MM.1S (cell line): ENCODE results near the gene PMM2.

Experiments
- DNase-seq: peaks from one replicate; pipeline ENCODE4 v3.0.0-alpha.2; 2015
- H2AFZ ChIP-seq: fragments of 300-600 bp; sonication (generic); 2 replicates; pipeline ENCODE4 v1.6.0; 2016; ENCODE audit warnings: antibody characterized with exemption, low read length
- H3F3A ChIP-seq: fragments of 300-600 bp; sonication (generic); 2 replicates; pipeline ENCODE4 v1.6.1; 2016; ENCODE audit warnings: mild to moderate bottlenecking, antibody characterized with exemption, low read length, moderate library complexity, mixed read lengths; ENCODE audit not compliant: insufficient read depth
- H3K27ac ChIP-seq: fragments of 300-600 bp; sonication (generic); 2 replicates; pipeline ENCODE4 v1.5.1; 2016; ENCODE audit warnings: mild to moderate bottlenecking, low read length
- H3K27me3 ChIP-seq: fragments of 300-600 bp; sonication (generic); replicated peaks from 2 replicates; pipeline ENCODE4 v1.6.0; 2016; ENCODE audit warnings: low read length; ENCODE audit not compliant: insufficient read depth
- H3K36me3 ChIP-seq: fragments of 300-600 bp; sonication (generic); replicated peaks from 2 replicates; pipeline ENCODE4 v1.6.1; 2016; ENCODE audit warnings: mild to moderate bottlenecking, low read length, mixed read lengths; ENCODE audit not compliant: insufficient read depth
- H3K4me1 ChIP-seq: fragments of 300-600 bp; sonication (generic); 2 replicates; pipeline ENCODE4 v1.6.1; 2016; ENCODE audit warnings: low read length, mixed read lengths
- H3K4me2 ChIP-seq: fragments of 300-600 bp; sonication (generic); 2 replicates; pipeline ENCODE4 v1.6.0; 2016; ENCODE audit warnings: low read depth, low read length
- H3K4me3 ChIP-seq: fragments of 300-600 bp; sonication (generic); 2 replicates; pipeline ENCODE4 v1.5.1; 2016; ENCODE audit warnings: low read length, mixed read lengths
- H3K79me2 ChIP-seq: fragments of 300-600 bp; sonication (generic); 2 replicates; pipeline ENCODE4 v1.6.1; 2016; ENCODE audit warnings: mixed run types, low read length, mixed read lengths
- H3K9ac ChIP-seq: fragments of 300-600 bp; sonication (generic); 2 replicates; pipeline ENCODE4 v1.6.1; 2016; ENCODE audit warnings: low read length, mixed read lengths
- H3K9me2 ChIP-seq: fragments of 300-600 bp; sonication (generic); replicated peaks from 2 replicates; pipeline ENCODE4 v1.6.1; 2016; ENCODE audit warnings: mild to moderate bottlenecking, low read length, mixed read lengths; ENCODE audit not compliant: insufficient read depth
- H3K9me3 ChIP-seq: fragments of 300-600 bp; sonication (generic); replicated peaks from 2 replicates; pipeline ENCODE4 v1.6.1; 2016; ENCODE audit warnings: mild to moderate bottlenecking, low read length, mixed read lengths; ENCODE audit not compliant: insufficient read depth
- H4K20me1 ChIP-seq: fragments of 300-600 bp; sonication (generic); 2 replicates; pipeline ENCODE4 v1.6.1; 2016; ENCODE audit warnings: mild to moderate bottlenecking, low read length, moderate library complexity, mixed read lengths; ENCODE audit not compliant: insufficient read depth
- CTCF ChIP-seq: fragments of 300-600 bp; sonication (generic); IDR thresholded peaks from 2 replicates; pipeline ENCODE4 v1.5.1; 2016; ENCODE audit warnings: antibody characterized with exemption, low read length, mixed read lengths
- EZH2 ChIP-seq: fragments of 300-600 bp; sonication (generic); optimal IDR thresholded peaks from 2 replicates; pipeline ENCODE3; 2017; ENCODE audit warnings: low read depth, mild to moderate bottlenecking, antibody characterized with exemption, low read length, mixed read lengths
- EZH2phosphoT487 ChIP-seq: fragments of 300-600 bp; sonication (generic); IDR thresholded peaks from 2 replicates; pipeline ENCODE4 v1.6.1; 2018; ENCODE audit warnings: antibody characterized with exemption, low read length

The PMM2 gene

GRCh38 chr16:8858994-8859912 lies 61.6 kb downstream of the PMM2 start:
- no peaks in the 10 kb centered on the region for H3K4me1 ChIP-seq
- no peaks in the 10 kb centered on the region for H3K27me3 ChIP-seq
- H3K27ac ChIP-seq = no peak overlapping the region
- H3K79me2 ChIP-seq = peaks cover 70% of the 10 kb centered on the region
- H3K9me2 ChIP-seq = no peaks in the 10 kb centered on the region
- no peak overlapping the region for H3K9ac ChIP-seq
- peaks cover 18% of the 10 kb centered on the region for H4K20me1 ChIP-seq
- no peak overlapping the region for H2AFZ ChIP-seq
- H3K4me3 ChIP-seq = no peak overlapping the region
- no peaks in the 10 kb centered on the region for H3K9me3 ChIP-seq
- DNase-seq = no peak
- no peak overlapping the region for H3K4me2 ChIP-seq
- peaks cover 9% of the 10 kb centered on the region for H3F3A ChIP-seq
- H3K36me3 ChIP-seq = 0 out of 2 replicates have a peak, but pooled peaks cover 5% of the 10 kb centered on the region
- TF ChIP-seq EZH2phosphoT487 (no peak), CTCF (no peak), EZH2 (no peak)

DNA sequence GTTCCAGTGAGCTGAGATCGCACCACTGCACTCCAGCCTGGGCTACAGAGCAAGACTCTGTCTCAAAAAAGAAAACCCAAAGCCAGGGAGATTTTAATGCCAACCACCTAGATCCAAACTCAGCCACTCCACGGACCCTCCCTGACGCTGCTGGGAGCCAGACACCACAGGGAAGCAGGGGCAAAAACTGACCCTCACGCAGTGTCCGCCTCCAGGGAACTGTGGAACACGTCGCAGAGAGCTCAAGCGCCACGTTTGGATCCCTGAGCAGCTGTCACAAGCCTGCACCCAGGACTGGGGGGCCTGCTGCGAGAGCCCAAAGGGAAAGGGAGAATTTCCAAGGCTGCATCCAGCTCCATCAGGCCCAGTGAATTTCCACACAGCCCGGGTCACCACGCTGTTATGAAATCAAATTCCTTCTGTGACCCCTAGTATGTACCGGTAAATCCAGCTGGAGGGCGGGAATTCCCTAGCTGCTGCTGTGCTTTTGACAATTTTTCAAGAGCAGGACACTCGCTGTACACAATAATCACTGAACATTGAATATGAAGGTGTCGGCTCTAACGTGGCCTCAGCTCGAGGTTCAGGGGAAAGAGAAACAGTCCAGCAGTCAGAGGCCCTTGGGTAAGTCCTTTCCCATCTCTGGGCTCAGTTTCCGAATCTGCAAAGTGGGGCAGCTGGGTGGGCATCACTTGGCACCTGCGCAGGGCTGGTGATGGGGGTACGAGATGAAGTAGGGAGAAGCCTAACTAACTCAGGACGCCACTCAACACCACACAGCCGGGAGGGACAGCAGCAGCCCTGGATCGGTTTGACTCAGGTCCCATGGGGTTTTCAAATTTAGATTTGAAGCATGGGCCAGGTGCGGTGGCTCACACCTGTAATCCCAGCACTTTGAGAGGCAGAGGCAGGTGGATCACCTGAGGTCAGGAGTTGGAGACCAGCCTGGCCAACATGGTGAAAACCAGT lies 62.6 kb downstream of the PMM2 start:
- Histone ChIP-seq H3K36me3 (0 out of 2 replicates have a peak, but pooled peaks cover 5% of the 10 kb centered on the region), H2AFZ (no peak overlapping the region), H3K27me3 (no peaks in the 10 kb centered on the region), H3K27ac (no peak overlapping the region), H3K9me2 (no peaks in the 10 kb centered on the region), H3K79me2 (peaks cover 77% of the 10 kb centered on the region), H3K4me3 (no peak overlapping the region), H3K4me1 (no peaks in the 10 kb centered on the region), H3K9ac (no peak overlapping the region), H4K20me1 (peaks cover 18% of the 10 kb centered on the region), H3F3A (peaks cover 9% of the 10 kb centered on the region), H3K9me3 (no peaks in the 10 kb centered on the region), H3K4me2 (no peak overlapping the region)
- no peak for TF ChIP-seq EZH2phosphoT487
- TF ChIP-seq CTCF = no peak
- no peak for DNase-seq

DNA sequence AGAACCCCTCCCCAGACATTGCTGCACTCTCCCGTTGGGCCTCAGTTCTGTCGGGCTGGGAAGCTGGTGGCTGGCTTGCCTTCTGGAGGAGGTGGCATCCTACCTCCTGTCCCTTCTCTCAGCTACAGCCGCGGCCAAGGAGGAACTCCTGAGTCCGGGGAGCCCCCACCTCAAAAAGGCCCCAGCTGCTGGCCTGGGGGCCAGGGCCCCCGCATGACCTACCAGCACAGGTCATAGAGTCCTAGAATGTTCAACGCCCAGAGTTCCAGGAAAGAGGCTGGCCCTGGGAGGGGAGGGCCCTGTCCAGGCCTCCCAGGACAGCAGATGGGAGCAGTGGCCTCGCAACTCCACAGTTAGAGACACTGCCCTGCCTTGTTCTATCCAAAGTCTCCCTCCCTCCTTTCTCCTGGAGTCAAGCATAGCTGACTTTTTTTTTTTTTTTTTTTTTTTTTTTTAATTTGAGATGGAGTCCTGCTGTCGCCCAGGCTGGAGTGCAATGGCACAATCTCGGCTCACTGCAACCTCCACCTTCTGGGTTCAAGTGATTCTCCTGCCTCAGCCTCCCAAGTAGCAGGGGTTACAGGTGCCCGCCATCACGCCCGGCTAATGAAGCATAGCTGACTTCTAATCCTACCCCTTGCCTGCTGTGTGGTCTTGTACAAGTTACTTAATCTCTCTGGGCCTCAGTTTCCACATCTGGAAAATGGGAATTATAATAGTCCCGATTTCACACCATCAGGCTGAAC lies 64.1 kb downstream of the PMM2 start:
- H2AFZ ChIP-seq = no peak overlapping the region
- 0 out of 2 replicates have a peak, but pooled peaks cover 5% of the 10 kb centered on the region for H3K36me3 ChIP-seq
- H3K9me2 ChIP-seq = no peaks in the 10 kb centered on the region
- H3K27me3 ChIP-seq = no peaks in the 10 kb centered on the region
- H3K4me2 ChIP-seq = no peak overlapping the region
- TF ChIP-seq EZH2phosphoT487 (no peak), EZH2 (no peak), CTCF (no peak)
- no peaks in the 10 kb centered on the region for H3K4me1 ChIP-seq
- H4K20me1 ChIP-seq = peaks cover 18% of the 10 kb centered on the region
- H3K9ac ChIP-seq = no peak overlapping the region
- H3K4me3 ChIP-seq = no peak overlapping the region
- H3K79me2 ChIP-seq = peaks cover 89% of the 10 kb centered on the region
- no peak overlapping the region for H3K27ac ChIP-seq
- no peaks in the 10 kb centered on the region for H3K9me3 ChIP-seq
- DNase-seq = no peak
- no peaks in the 10 kb centered on the region for H3F3A ChIP-seq
